Bronchial epithelial cell (primary cell): ENCODE results near the gene FRMD1. TPM values are rescaled to one million over a fixed set of nuclear protein-coding genes. Genes with fewer than 3 reads are reported as not detected.

Experiments used
- DNase-seq: peaks from one replicate; pipeline ENCODE4 v3.0.0-alpha.2; 2010; ENCODE audit warnings: low read depth
- FAIRE-seq: peaks from 2 replicates; lab custom pipeline; 2011; peaks lifted over from hg19 to GRCh38; lab: Jason Lieb, UNC
- H3K27me3 ChIP-seq: 2 replicates; pipeline ENCODE4 v1.5.1; 2011; ENCODE audit warnings: low read length; ENCODE audit not compliant: control insufficient read depth, insufficient read depth
- H3K36me3 ChIP-seq: 2 replicates; pipeline ENCODE4 v1.5.1; 2011; ENCODE audit warnings: low read length; ENCODE audit not compliant: control insufficient read depth, insufficient read depth
- H3K4me3 ChIP-seq: 2 replicates; pipeline ENCODE4 v1.5.1; 2011; ENCODE audit warnings: mild to moderate bottlenecking, low read depth, low read length, control low read depth
- total RNA-seq: library from RNA; depleted of rRNA; stranded (reverse); fragments of >200 nt; gene quantifications from 2 replicates; pipeline ENCODE4 v1.2.1, GENCODE V29; 2014
- TF ChIP-seq, protein P1 (sequence below): IDR thresholded peaks from 2 replicates; pipeline ENCODE4 v1.5.1; 2011; ENCODE audit warnings: mild to moderate bottlenecking, moderate library complexity, low read length, control low read depth, inconsistent platforms; ENCODE audit not compliant: insufficient read depth, severe bottlenecking

Gene FRMD1
- total RNA-seq, 1 donor from 2014 or later: not detected

DNA sequence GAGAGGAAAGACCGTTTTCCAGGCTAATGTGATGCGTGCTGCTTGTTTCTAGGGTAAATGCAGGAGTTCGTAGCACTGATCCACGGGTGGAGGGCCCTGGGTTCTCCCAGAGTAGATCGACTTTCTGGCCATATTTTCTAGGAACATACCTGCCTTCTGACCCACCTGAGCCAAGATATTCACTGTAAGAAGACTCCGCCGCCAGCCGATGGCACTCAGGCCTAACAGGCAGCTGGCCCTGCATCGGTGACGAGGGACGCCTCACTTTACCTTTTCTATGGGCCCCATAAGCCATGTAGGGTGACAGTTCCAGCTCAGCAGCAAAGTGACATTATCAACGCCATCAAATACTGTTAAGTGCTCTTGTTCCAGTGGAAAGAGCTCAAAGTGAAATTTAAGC is 30.2 kb upstream of the FRMD1 start:
- Histone ChIP-seq H3K27me3 (no peaks in the 10 kb centered on the region), H3K36me3 (no peaks in the 10 kb centered on the region), H3K4me3 (no peak overlapping the region)
- FAIRE-seq (peak; percentile 32), DNase-seq (no peak)
- TF ChIP-seq, protein P1, sequence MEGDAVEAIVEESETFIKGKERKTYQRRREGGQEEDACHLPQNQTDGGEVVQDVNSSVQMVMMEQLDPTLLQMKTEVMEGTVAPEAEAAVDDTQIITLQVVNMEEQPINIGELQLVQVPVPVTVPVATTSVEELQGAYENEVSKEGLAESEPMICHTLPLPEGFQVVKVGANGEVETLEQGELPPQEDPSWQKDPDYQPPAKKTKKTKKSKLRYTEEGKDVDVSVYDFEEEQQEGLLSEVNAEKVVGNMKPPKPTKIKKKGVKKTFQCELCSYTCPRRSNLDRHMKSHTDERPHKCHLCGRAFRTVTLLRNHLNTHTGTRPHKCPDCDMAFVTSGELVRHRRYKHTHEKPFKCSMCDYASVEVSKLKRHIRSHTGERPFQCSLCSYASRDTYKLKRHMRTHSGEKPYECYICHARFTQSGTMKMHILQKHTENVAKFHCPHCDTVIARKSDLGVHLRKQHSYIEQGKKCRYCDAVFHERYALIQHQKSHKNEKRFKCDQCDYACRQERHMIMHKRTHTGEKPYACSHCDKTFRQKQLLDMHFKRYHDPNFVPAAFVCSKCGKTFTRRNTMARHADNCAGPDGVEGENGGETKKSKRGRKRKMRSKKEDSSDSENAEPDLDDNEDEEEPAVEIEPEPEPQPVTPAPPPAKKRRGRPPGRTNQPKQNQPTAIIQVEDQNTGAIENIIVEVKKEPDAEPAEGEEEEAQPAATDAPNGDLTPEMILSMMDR: no peak

DNA sequence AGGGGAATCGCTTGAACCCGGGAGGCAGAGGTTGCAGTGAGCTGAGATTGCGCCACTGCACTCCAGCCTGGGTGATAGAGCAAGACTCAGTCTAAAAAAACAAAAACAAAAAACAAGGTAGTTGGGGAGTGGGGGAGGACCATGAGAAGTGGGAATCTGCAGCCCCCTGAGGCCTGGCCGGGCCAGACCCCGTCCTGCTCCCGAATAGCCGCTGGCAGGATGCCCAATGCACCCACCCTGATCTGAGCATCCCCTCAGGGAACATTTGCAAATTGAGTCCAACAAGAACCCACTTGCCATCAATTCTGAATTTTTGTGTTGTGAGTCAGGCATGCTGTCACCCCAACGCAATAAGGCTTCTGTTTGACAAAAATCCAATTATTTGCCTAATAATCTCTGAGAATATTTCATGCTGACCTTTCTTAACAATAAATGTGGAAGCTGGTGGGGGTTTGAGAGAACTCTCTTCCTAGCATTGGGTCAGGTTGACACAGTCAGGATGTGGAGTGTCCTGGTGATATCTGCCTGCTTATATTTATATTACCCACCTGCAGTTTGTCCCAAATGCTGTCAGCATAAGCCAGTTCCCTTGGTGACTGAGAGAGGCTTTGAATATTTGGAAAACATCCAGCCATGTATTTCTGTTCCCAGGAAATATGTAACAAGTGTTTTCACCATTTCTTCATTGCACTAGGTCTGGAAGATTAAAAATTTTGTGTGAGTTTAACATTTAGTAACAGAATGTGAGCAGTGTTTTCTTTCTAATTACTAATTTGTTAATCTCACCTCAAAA is 28.4 kb upstream of the FRMD1 start:
- DNase-seq: peak; percentile 9
- TF ChIP-seq, protein P1: no peak
- FAIRE-seq: no peak
- Histone ChIP-seq H3K4me3 (no peak overlapping the region), H3K27me3 (no peaks in the 10 kb centered on the region), H3K36me3 (no peaks in the 10 kb centered on the region)

DNA sequence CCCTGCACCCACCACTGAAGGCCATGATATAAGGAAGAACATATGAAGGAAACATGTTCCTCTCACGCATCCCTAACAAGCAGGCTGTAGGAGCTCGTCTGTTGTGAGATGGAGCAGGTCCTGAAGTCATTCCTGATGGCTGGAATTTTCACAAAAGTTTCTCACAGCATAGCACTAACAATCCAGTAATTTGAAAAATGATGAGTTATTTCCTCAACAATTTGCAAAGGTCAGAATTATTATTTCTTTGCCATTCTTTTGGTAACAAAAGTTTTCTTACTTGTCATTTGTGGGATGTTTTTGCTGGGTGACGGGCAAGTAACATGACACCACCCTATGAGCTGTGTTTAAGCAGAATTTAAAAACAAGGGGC is 27.6 kb upstream of the FRMD1 start:
- TF ChIP-seq, protein P1: no peak
- H3K27me3 ChIP-seq: peaks cover under 1% of the 10 kb centered on the region
- H3K4me3 ChIP-seq: no peak overlapping the region
- DNase-seq (no peak), FAIRE-seq (no peak)
- no peaks in the 10 kb centered on the region for H3K36me3 ChIP-seq

DNA sequence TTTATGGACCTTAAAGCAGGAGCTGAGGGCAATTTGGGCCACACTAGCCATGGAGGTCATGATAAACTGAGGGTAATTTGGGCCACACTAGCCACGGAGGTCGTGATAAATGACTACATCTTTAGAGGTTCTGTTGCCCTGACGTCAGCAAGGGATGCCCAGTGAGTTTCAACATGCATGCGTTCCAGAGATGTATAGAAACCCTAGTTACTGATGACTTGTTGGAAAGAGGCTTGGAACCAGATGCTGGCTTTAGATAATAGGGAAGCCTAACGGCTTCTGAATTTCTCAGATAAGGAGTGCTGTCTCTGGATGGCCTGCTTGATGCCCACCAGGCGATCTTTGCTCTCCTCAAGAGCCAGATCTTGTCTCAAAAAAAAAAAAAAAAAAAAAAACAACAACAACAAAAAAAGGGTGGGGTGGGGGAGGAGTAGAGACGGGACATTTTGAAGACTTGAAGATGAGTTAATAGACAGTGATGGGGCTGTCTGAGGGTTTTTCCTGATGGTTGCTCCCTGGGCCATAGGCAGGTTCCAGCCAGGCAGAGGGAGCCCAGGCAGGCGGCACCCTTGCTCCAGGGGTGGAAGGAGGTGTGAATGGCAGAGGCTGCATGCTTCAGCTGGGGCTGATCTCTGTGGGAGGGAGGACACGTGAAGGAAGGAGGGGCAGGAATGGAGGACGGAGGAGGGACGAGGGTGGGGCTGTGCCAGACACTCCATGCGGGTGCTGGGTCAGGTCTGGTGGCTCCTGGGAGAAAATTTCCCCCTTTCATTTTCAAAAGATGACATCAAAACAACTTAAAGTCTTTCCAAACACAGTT is 27.0 kb upstream of the FRMD1 start:
- Histone ChIP-seq H3K4me3 (no peak overlapping the region), H3K27me3 (peaks cover 2% of the 10 kb centered on the region), H3K36me3 (no peaks in the 10 kb centered on the region)
- no peak for FAIRE-seq
- DNase-seq: no peak
- TF ChIP-seq, protein P1: no peak

DNA sequence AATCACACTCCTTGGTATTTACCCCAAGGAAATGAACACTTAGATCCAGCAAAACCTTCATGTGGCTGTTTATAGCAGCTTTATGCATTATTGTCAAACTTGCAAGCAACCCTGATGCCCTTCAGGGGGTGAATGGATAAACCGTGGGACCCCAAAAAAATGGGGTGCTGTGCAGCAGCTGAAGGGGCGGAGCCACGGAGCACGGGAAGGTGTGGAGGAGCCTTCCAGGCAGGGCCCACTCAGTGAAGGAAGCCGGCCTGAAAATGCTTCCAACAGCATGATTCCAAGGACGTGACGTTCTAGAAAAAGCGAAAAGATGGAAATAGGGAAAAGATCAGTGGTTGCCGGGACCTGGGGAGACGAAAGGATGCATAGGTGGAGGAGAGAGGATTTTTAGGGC is 25.6 kb upstream of the FRMD1 start:
- Histone ChIP-seq H3K4me3 (no peak overlapping the region), H3K36me3 (no peaks in the 10 kb centered on the region), H3K27me3 (peaks cover 2% of the 10 kb centered on the region)
- DNase-seq (no peak), FAIRE-seq (no peak)
- TF ChIP-seq, protein P1: no peak
